GM21529 (cell line): Measurements from ENCODE around the gene RBM19.

Experiments used
- ATAC-seq: cut with Tn5 transposase; IDR thresholded peaks from one replicate; pipeline ENCODE4 v1.9.1; 2021; ENCODE audit not compliant: unreplicated experiment

RBM19 gene

GRCh38 chr12:113788020-113788856 lies 177.9 kb downstream of the RBM19 start:
- no peak for ATAC-seq

GRCh38 chr12:113786107-113786506 lies 180.0 kb downstream of the RBM19 start:
- ATAC-seq = no peak

- no peak for ATAC-seq
Measured at GRCh38 chr12:113783811-113784210, 182.3 kb downstream of the RBM19 start.

- ATAC-seq = no peak
Measured at GRCh38 chr12:113782873-113783272, 183.3 kb downstream of the RBM19 start.

- no peak for ATAC-seq
Measured at GRCh38 chr12:113781415-113782198, 184.5 kb downstream of the RBM19 start.

GRCh38 chr12:113779774-113780173 lies 186.4 kb downstream of the RBM19 start:
- ATAC-seq = no peak

- no peak for ATAC-seq
Measured at GRCh38 chr12:113778432-113779132, 187.5 kb downstream of the RBM19 start.

- no peak for ATAC-seq
Measured at GRCh38 chr12:113777751-113778150, 188.4 kb downstream of the RBM19 start.

GRCh38 chr12:113776536-113776935 lies 189.6 kb downstream of the RBM19 start:
- ATAC-seq = no peak

- no peak for ATAC-seq
Measured at GRCh38 chr12:113774526-113774925, 191.6 kb downstream of the RBM19 start.

GRCh38 chr12:113772505-113773030 lies 193.6 kb downstream of the RBM19 start:
- ATAC-seq = no peak

- ATAC-seq = no peak
Measured at GRCh38 chr12:113770389-113770865, 195.7 kb downstream of the RBM19 start.

GRCh38 chr12:113769305-113769704 lies 196.8 kb downstream of the RBM19 start:
- ATAC-seq = no peak

- ATAC-seq = no peak
Measured at GRCh38 chr12:113768850-113769249, 197.3 kb downstream of the RBM19 start.

- ATAC-seq = no peak
Measured at GRCh38 chr12:113766879-113767878, 198.9 kb downstream of the RBM19 start.
